ENCODE results near the gene CCNA2.

Gene CCNA2

DNA sequence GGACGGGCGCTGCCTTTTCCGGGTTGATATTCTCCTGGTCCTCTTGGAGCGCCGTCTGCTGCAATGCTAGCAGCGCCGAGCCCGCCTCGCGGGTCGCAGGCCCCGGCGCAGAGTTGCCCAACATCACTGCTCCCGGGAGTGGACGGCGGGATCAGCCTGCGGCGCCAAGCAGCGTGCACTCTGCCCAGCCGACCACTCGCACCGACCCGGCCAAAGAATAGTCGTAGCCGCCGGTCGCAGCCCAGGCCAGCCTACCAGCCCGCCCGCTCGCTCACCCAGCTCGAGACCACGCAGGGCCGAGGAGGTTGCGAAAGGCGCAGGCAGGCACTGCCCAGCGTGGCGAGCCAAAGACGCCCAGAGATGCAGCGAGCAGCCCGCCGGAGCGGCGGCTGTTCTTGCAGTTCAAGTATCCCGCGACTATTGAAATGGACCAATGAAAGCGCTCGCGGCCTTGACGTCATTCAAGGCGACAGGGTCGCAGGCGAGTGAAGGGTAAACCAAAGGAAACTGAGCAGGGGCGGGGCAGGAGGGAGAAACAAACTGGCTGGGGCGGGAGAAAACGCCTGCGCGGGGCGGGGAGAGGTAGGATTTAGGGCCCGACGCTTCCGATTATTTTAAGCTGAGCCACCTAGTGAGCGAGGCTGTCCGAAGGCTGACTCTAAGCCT lies at the start of gene CCNA2:
TSS of gene CCNA2 (minus strand) at position 379 of the 666 bp plus-strand sequence. CDS start at position 124, 255 bp downstream.
- peaks cover 3 to 7% of the 10 kb centered on the region in 2 donors for H3K4me1 ChIP-seq (ENCODE audit: control insufficient read depth in 2 of 2, insufficient read depth in 2 of 2, low read length in 2 of 2)
- H3K4me3 ChIP-seq (ENCODE audit: low read length in 2 of 2) = peak within 1 kb of the TSS; percentile 77 to 92
- no peaks in the 10 kb centered on the region for H3K27me3 ChIP-seq (ENCODE audit: control insufficient read depth in 2 of 2, insufficient read depth in 2 of 2, low read length in 2 of 2)
- H3K9ac ChIP-seq (ENCODE audit: low read depth in 1 of 2, low read length in 2 of 2) = peak within 1 kb of the TSS; percentile 77 to 81
- H3K36me3 ChIP-seq (ENCODE audit: control insufficient read depth in 2 of 2, insufficient read depth in 2 of 2, low read length in 2 of 2) = peaks cover 3 to 5% of the 10 kb centered on the region in 2 donors
- peak within 1 kb of the TSS; percentile 68 to 74 for H3K27ac ChIP-seq (ENCODE audit: low read depth in 2 of 2, low read length in 2 of 2)
- H3K9me3 ChIP-seq (ENCODE audit: control insufficient read depth in 2 of 2, low read length in 2 of 2) = no peaks in the 10 kb centered on the region

DNA sequence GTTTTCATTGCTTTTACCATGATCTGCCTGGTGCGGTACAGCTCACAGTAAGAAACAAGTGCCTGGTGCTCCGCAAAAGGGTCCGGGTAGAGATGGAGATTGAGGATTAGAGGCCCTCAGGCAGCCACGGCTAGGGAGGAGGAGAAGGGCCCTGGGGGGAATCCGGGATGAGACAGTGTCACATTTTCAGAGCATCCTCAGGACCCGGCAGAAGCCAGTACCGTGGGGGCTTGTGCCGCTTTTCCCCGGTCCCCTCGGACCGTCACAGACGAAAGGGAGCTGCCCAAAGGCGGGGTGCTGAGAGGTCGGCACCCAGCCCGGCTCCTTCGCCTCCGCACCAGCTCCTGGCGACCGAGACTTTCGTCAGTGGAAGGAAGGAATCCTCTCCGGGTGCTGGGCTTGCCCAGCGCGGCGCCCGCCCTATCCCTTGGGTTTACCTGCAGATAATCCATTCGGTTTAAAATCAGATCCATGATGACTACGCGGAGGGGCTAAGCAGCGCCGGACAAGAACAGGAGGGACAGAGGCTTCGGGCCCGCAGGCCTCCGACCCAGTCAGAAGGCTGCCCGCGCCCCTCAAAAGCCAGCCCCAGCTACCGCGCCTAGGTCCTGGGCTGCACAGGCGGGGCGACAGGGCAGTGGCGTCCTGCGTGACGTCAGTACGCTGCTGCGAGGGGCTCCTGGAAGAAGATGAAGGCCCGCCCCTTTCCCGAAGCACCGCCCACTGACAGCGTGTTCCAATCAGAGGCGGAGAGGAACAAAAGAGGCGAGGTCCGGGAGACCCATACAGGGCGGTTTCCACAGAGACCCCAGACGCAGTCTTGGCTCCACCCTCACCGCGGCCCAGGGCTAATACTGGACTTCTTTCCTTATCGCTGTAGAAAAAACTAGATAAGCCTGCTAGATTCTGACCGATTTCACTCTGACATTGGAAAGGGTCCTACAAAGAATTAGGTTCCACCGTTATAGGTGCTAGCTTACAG lies 46.4 kb upstream of the CCNA2 start, which contains the start of gene BBS7:
TSS of gene BBS7 (minus strand) at position 634 of the 982 bp plus-strand sequence. CDS start at position 473, 161 bp downstream.
- Histone ChIP-seq H3K27me3 (ENCODE audit: control insufficient read depth in 2 of 2, insufficient read depth in 2 of 2, low read length in 2 of 2) (no peaks in the 10 kb centered on the region), H3K4me1 (ENCODE audit: control insufficient read depth in 2 of 2, insufficient read depth in 2 of 2, low read length in 2 of 2) (peaks cover 0 to 10% of the 10 kb centered on the region in 2 donors), H3K36me3 (ENCODE audit: control insufficient read depth in 2 of 2, insufficient read depth in 2 of 2, low read length in 2 of 2) (no peaks in the 10 kb centered on the region), H3K9me3 (ENCODE audit: control insufficient read depth in 2 of 2, low read length in 2 of 2) (no peaks in the 10 kb centered on the region), H3K9ac (ENCODE audit: low read depth in 1 of 2, low read length in 2 of 2) (peak within 1 kb of the TSS; percentile 91 to 92), H3K4me3 (ENCODE audit: low read length in 2 of 2) (peak within 1 kb of the TSS; percentile 89 to 91), H3K27ac (ENCODE audit: low read depth in 2 of 2, low read length in 2 of 2) (peak within 1 kb of the TSS; percentile 86 to 89)

DNA sequence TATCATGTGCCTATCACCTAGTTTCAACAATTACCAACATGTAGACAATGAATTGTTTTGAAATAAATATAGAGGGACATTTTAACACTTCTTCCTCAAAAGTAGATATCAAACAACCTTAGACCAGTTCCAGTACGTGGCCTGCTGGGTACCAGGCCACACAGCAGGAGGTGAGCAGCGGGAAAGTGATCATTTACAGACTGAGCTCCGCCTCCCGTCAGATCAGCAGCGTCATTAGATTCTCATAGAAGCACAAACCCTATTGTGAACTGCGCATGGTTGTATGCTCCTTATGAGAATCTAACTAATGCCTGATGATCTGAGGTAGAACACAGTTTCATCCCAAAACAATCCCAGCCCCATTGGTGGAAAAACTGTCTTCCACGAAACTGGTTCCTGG lies 40.1 kb upstream of the CCNA2 start:
- Histone ChIP-seq H3K9ac (ENCODE audit: low read depth in 1 of 2, low read length in 2 of 2) (no peak overlapping the region), H3K4me1 (ENCODE audit: control insufficient read depth in 2 of 2, insufficient read depth in 2 of 2, low read length in 2 of 2) (peaks cover 0 to under 1% of the 10 kb centered on the region in 2 donors), H3K36me3 (ENCODE audit: control insufficient read depth in 2 of 2, insufficient read depth in 2 of 2, low read length in 2 of 2) (peaks cover 5 to 16% of the 10 kb centered on the region in 2 donors)

DNA sequence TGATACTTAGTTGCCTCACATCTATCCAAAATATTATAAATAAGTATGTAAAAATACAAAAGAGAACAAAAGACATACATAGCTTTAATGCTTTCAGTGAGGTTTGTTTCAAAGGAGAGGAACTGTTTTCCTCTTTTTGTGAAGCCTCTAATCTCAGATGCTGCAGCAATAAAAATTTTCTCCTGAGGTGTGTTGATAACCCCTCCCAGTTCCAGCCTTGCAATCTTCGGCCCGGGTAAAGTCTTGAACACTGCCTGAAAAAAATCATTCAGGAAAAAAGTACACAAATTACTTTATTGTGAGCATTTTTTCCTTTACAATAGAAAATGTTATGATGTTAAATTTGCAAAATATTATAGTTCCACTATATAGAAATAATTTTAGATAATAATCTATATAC lies 37.7 kb upstream of the CCNA2 start:
- no peak overlapping the region for H3K9ac ChIP-seq (ENCODE audit: low read depth in 1 of 2, low read length in 2 of 2)
- no peak overlapping the region for H3K27ac ChIP-seq (ENCODE audit: low read depth in 2 of 2, low read length in 2 of 2)
- H3K4me1 ChIP-seq (ENCODE audit: control insufficient read depth in 2 of 2, insufficient read depth in 2 of 2, low read length in 2 of 2) = no peaks in the 10 kb centered on the region
- H3K9me3 ChIP-seq (ENCODE audit: control insufficient read depth in 2 of 2, low read length in 2 of 2) = no peaks in the 10 kb centered on the region
- H3K36me3 ChIP-seq (ENCODE audit: control insufficient read depth in 2 of 2, insufficient read depth in 2 of 2, low read length in 2 of 2) = peaks cover 5 to 16% of the 10 kb centered on the region in 2 donors
- no peak overlapping the region for H3K4me3 ChIP-seq (ENCODE audit: low read length in 2 of 2)
- no peaks in the 10 kb centered on the region for H3K27me3 ChIP-seq (ENCODE audit: control insufficient read depth in 2 of 2, insufficient read depth in 2 of 2, low read length in 2 of 2)

More for the DNA sequence above, 40.1 kb upstream of the CCNA2 start:
- Histone ChIP-seq H3K27ac (ENCODE audit: low read depth in 2 of 2, low read length in 2 of 2) (no peak overlapping the region), H3K4me3 (ENCODE audit: low read length in 2 of 2) (no peak overlapping the region), H3K9me3 (ENCODE audit: control insufficient read depth in 2 of 2, low read length in 2 of 2) (no peaks in the 10 kb centered on the region), H3K27me3 (ENCODE audit: control insufficient read depth in 2 of 2, insufficient read depth in 2 of 2, low read length in 2 of 2) (no peaks in the 10 kb centered on the region)

DNA sequence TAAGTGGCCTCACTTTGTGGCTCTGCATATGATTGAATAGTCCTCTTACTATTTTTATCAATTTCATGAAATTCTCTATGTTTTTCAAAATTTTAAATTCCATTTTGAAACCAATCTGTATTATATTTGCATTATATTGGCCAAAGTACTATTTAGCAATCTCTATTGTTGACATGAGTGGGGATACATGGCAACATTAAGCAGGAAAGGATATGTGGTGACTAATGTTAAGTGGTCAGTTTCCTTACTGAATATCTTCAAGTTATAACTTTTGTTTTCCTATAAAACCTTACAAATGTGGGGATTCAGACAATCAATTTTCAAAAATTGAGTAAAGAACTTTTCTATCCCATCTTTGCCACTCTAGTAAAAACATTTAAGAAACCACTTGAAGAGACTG lies 36.4 kb upstream of the CCNA2 start:
- Histone ChIP-seq H3K27me3 (ENCODE audit: control insufficient read depth in 2 of 2, insufficient read depth in 2 of 2, low read length in 2 of 2) (no peaks in the 10 kb centered on the region), H3K4me3 (ENCODE audit: low read length in 2 of 2) (no peak overlapping the region), H3K9me3 (ENCODE audit: control insufficient read depth in 2 of 2, low read length in 2 of 2) (no peaks in the 10 kb centered on the region), H3K4me1 (ENCODE audit: control insufficient read depth in 2 of 2, insufficient read depth in 2 of 2, low read length in 2 of 2) (no peaks in the 10 kb centered on the region), H3K36me3 (ENCODE audit: control insufficient read depth in 2 of 2, insufficient read depth in 2 of 2, low read length in 2 of 2) (peaks cover 5 to 16% of the 10 kb centered on the region in 2 donors), H3K27ac (ENCODE audit: low read depth in 2 of 2, low read length in 2 of 2) (no peak overlapping the region), H3K9ac (ENCODE audit: low read depth in 1 of 2, low read length in 2 of 2) (no peak overlapping the region)

DNA sequence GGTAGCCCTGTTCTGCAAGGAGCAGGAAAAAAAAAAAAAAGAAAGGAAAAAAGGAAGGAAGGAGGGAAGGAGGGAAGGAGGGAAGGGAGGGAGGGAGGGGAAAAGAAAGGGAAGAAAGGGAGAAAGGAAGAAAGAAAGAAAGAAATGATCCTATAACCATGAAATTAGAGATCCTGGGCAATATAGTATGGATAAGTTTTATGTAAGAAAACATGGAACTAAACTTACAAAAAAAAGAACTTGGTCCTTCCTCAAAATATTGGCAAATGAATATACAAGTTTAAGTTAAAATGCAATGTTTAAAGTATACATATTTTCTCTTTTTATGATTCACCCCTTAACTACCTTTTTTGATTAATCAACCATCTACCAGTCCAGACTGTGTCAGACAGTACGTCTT lies 27.7 kb upstream of the CCNA2 start:
- Histone ChIP-seq H3K4me1 (ENCODE audit: control insufficient read depth in 2 of 2, insufficient read depth in 2 of 2, low read length in 2 of 2) (no peaks in the 10 kb centered on the region), H3K9me3 (ENCODE audit: control insufficient read depth in 2 of 2, low read length in 2 of 2) (no peaks in the 10 kb centered on the region), H3K9ac (ENCODE audit: low read depth in 1 of 2, low read length in 2 of 2) (no peak overlapping the region), H3K36me3 (ENCODE audit: control insufficient read depth in 2 of 2, insufficient read depth in 2 of 2, low read length in 2 of 2) (peaks cover 6 to 10% of the 10 kb centered on the region in 2 donors), H3K4me3 (ENCODE audit: low read length in 2 of 2) (no peak overlapping the region), H3K27me3 (ENCODE audit: control insufficient read depth in 2 of 2, insufficient read depth in 2 of 2, low read length in 2 of 2) (no peaks in the 10 kb centered on the region), H3K27ac (ENCODE audit: low read depth in 2 of 2, low read length in 2 of 2) (no peak overlapping the region)

DNA sequence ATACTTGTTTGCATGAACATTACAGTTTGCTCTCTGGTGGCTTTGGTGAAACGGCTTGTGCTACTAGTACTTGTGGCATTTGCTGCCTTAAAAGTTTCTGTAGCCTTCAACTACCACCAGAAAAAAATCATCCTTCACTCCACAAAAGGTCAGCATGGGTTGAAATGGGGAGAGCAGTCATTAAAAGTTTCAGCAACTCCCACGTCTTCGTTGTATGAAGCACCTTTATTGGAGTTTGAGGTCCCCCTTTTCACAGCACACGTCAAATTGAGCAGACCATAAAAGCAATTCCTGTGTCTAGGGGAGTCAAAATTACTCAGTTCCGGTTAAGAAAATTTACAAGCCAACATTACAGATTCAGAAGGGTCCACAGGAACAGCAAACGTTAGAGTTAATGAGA lies 23.0 kb upstream of the CCNA2 start:
- H3K9me3 ChIP-seq (ENCODE audit: control insufficient read depth in 2 of 2, low read length in 2 of 2) = no peaks in the 10 kb centered on the region

DNA sequence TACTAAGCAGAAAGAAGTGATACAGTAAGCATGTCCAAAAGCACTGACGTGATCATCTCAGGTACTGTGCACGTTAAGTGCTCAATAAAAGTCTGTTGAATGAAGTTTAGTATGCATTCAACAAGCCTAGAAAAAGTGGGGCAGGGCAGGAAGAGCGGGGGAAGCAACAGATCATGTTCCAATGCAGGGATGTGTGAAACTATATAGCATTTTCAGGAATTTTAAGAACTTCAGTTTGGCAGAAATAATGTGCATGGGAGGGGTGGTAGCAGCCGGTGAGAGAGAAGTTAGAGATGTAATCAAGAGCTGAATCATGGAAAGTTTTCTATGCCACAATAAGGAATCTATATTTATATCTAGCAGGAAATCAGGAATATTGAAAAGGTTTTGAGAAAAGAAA lies 19.2 kb upstream of the CCNA2 start:
- Histone ChIP-seq H3K9me3 (ENCODE audit: control insufficient read depth in 2 of 2, low read length in 2 of 2) (no peaks in the 10 kb centered on the region), H3K4me3 (ENCODE audit: low read length in 2 of 2) (no peak overlapping the region), H3K27me3 (ENCODE audit: control insufficient read depth in 2 of 2, insufficient read depth in 2 of 2, low read length in 2 of 2) (no peaks in the 10 kb centered on the region), H3K27ac (ENCODE audit: low read depth in 2 of 2, low read length in 2 of 2) (no peak overlapping the region), H3K36me3 (ENCODE audit: control insufficient read depth in 2 of 2, insufficient read depth in 2 of 2, low read length in 2 of 2) (peaks cover 14 to 16% of the 10 kb centered on the region in 2 donors), H3K4me1 (ENCODE audit: control insufficient read depth in 2 of 2, insufficient read depth in 2 of 2, low read length in 2 of 2) (no peaks in the 10 kb centered on the region), H3K9ac (ENCODE audit: low read depth in 1 of 2, low read length in 2 of 2) (no peak overlapping the region)

More for the DNA sequence above, 23.0 kb upstream of the CCNA2 start:
- H3K4me3 ChIP-seq (ENCODE audit: low read length in 2 of 2) = no peak overlapping the region
- no peak overlapping the region for H3K27ac ChIP-seq (ENCODE audit: low read depth in 2 of 2, low read length in 2 of 2)
- H3K36me3 ChIP-seq (ENCODE audit: control insufficient read depth in 2 of 2, insufficient read depth in 2 of 2, low read length in 2 of 2) = peaks cover 14 to 19% of the 10 kb centered on the region in 2 donors
- H3K4me1 ChIP-seq (ENCODE audit: control insufficient read depth in 2 of 2, insufficient read depth in 2 of 2, low read length in 2 of 2) = no peaks in the 10 kb centered on the region
- H3K9ac ChIP-seq (ENCODE audit: low read depth in 1 of 2, low read length in 2 of 2) = no peak overlapping the region
- H3K27me3 ChIP-seq (ENCODE audit: control insufficient read depth in 2 of 2, insufficient read depth in 2 of 2, low read length in 2 of 2) = no peaks in the 10 kb centered on the region

DNA sequence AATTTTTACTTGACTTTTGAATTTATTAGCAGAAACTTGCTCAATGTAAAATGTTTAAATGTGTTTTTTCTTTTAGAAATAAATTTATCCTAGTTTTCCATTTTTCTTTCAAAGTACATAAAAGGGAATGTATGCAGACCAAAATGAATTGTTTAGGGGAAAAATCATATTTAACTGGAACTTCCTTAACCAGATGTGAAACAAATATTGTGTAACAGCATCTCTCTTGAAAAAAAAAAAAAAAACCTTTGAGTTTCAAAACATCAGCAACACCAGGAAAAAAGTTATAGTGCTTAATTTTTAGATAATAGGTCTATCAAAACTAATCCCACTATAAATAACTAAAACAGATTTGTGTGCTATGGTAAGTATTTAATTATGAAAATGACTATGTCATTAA lies 14.5 kb upstream of the CCNA2 start:
- no peak overlapping the region for H3K9ac ChIP-seq (ENCODE audit: low read depth in 1 of 2, low read length in 2 of 2)
- H3K36me3 ChIP-seq (ENCODE audit: control insufficient read depth in 2 of 2, insufficient read depth in 2 of 2, low read length in 2 of 2) = peaks cover 9 to 24% of the 10 kb centered on the region in 2 donors
- no peak overlapping the region for H3K27ac ChIP-seq (ENCODE audit: low read depth in 2 of 2, low read length in 2 of 2)
- no peaks in the 10 kb centered on the region for H3K4me1 ChIP-seq (ENCODE audit: control insufficient read depth in 2 of 2, insufficient read depth in 2 of 2, low read length in 2 of 2)
- no peaks in the 10 kb centered on the region for H3K27me3 ChIP-seq (ENCODE audit: control insufficient read depth in 2 of 2, insufficient read depth in 2 of 2, low read length in 2 of 2)
- H3K4me3 ChIP-seq (ENCODE audit: low read length in 2 of 2) = no peak overlapping the region
- no peaks in the 10 kb centered on the region for H3K9me3 ChIP-seq (ENCODE audit: control insufficient read depth in 2 of 2, low read length in 2 of 2)

DNA sequence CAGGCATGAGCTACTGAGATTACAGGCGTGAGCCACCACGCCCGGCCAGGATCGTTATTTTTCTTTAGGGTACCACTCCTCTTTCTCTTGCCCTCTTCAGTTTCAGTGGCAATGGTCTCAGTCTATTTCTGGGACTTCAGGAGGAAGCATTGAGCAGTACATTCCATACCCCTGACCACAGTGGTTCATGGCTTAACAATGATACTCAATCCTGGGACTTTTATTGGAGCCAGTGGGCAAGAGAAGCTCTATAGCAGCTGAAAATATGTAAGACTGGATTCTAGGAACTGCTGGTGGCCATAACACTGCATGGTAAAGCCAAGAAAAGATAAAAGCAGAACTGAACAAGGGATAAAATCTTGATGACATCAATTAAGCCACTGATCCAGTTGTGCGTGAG lies 5.8 kb upstream of the CCNA2 start:
- Histone ChIP-seq H3K27ac (ENCODE audit: low read depth in 2 of 2, low read length in 2 of 2) (no peak overlapping the region), H3K4me1 (ENCODE audit: control insufficient read depth in 2 of 2, insufficient read depth in 2 of 2, low read length in 2 of 2) (no peaks in the 10 kb centered on the region), H3K9me3 (ENCODE audit: control insufficient read depth in 2 of 2, low read length in 2 of 2) (no peaks in the 10 kb centered on the region), H3K27me3 (ENCODE audit: control insufficient read depth in 2 of 2, insufficient read depth in 2 of 2, low read length in 2 of 2) (no peaks in the 10 kb centered on the region), H3K36me3 (ENCODE audit: control insufficient read depth in 2 of 2, insufficient read depth in 2 of 2, low read length in 2 of 2) (peaks cover 0 to 8% of the 10 kb centered on the region in 2 donors), H3K4me3 (ENCODE audit: low read length in 2 of 2) (no peak overlapping the region), H3K9ac (ENCODE audit: low read depth in 1 of 2, low read length in 2 of 2) (no peak overlapping the region)
